Neuronal stem cell (in vitro differentiated cells): Measurements from ENCODE around the gene TBC1D22A.

ENCODE experiments used
- DNase-seq: peaks from one replicate; pipeline ENCODE4 v3.0.0-alpha.2; 2013; ENCODE audit warnings: low spot score
- H2AFZ ChIP-seq: one replicate; pipeline ENCODE4 v1.6.1; 2013; ENCODE audit warnings: mild to moderate bottlenecking, low read length, inconsistent platforms
- H2AK5ac ChIP-seq: 2 replicates; pipeline ENCODE4 v1.6.1; 2013; ENCODE audit warnings: low read depth, mild to moderate bottlenecking, inconsistent platforms, low read length, moderate library complexity, mixed read lengths
- H2BK120ac ChIP-seq: 2 replicates; pipeline ENCODE4 v1.6.1; 2013; ENCODE audit warnings: low read depth, mild to moderate bottlenecking, inconsistent platforms, low read length, moderate library complexity, mixed read lengths
- H2BK12ac ChIP-seq: one replicate; pipeline ENCODE4 v1.6.1; 2013; ENCODE audit warnings: low read length, inconsistent platforms
- H2BK15ac ChIP-seq: 2 replicates; pipeline ENCODE4 v1.6.1; 2013; ENCODE audit warnings: mild to moderate bottlenecking, low read length, inconsistent platforms, mixed read lengths
- H2BK5ac ChIP-seq: one replicate; pipeline ENCODE4 v1.6.1; 2013; ENCODE audit warnings: inconsistent platforms, mild to moderate bottlenecking, low read length, moderate library complexity
- H3K14ac ChIP-seq: one replicate; pipeline ENCODE4 v1.6.1; 2013; ENCODE audit warnings: low read length, inconsistent platforms
- H3K18ac ChIP-seq: 2 replicates; pipeline ENCODE4 v1.6.1; 2013; ENCODE audit warnings: low read length, inconsistent platforms
- H3K23ac ChIP-seq: 2 replicates; pipeline ENCODE4 v1.6.1; 2013; ENCODE audit warnings: low read depth, mild to moderate bottlenecking, mixed read lengths, low read length, inconsistent platforms; ENCODE audit not compliant: poor library complexity
- H3K27ac ChIP-seq: replicated peaks from 3 replicates; pipeline ENCODE4 v1.5.1; 2013; ENCODE audit warnings: low read length, inconsistent platforms
- H3K27me3 ChIP-seq, 3 experiments: 2 replicates each; pipeline ENCODE4 v1.6.1; 2013; ENCODE audit warnings: low read length in 3 of 3, mild to moderate bottlenecking in 2 of 3, inconsistent platforms in 1 of 3, low read depth in 1 of 3, mixed read lengths in 1 of 3, moderate library complexity in 1 of 3; ENCODE audit not compliant: control insufficient read depth in 3 of 3, insufficient read depth in 3 of 3
- H3K36me3 ChIP-seq, 2 donors: replicated peaks in 1 of 2; 2 replicates each; pipeline ENCODE4 v1.6.1; 2013; ENCODE audit warnings: low read length in 2 of 2; ENCODE audit not compliant: control insufficient read depth in 2 of 2, insufficient read depth in 2 of 2
- H3K4ac ChIP-seq: 2 replicates; pipeline ENCODE4 v1.6.1; 2013; ENCODE audit warnings: inconsistent platforms, mild to moderate bottlenecking, low read length, moderate library complexity
- H3K4me1 ChIP-seq, 2 donors: 1 replicate in 1 of 2; 2 replicates in 1 of 2; pipeline ENCODE4 v1.6.1; 2013; ENCODE audit warnings: low read length in 2 of 2, low read depth in 1 of 2; ENCODE audit not compliant: control insufficient read depth in 2 of 2, insufficient read depth in 1 of 2
- H3K4me2 ChIP-seq: one replicate; pipeline ENCODE4 v1.6.1; 2013; ENCODE audit warnings: mild to moderate bottlenecking, low read length, inconsistent platforms; ENCODE audit not compliant: insufficient read depth, poor library complexity, severe bottlenecking
- H3K4me3 ChIP-seq, 2 donors: 2 replicates each; pipeline ENCODE4 v1.5.1; 2013; ENCODE audit warnings: low read length in 2 of 2, mild to moderate bottlenecking in 2 of 2, inconsistent platforms in 1 of 2, moderate library complexity in 1 of 2
- H3K79me1 ChIP-seq: one replicate; pipeline ENCODE4 v1.6.1; 2013; ENCODE audit warnings: low read depth, mild to moderate bottlenecking, inconsistent platforms, low read length, moderate library complexity
- H3K9ac ChIP-seq: one replicate; pipeline ENCODE4 v1.6.1; 2013; ENCODE audit warnings: mild to moderate bottlenecking, low read depth, low read length, inconsistent platforms; ENCODE audit not compliant: poor library complexity
- H3K9me3 ChIP-seq, 2 donors: replicated peaks in 1 of 2; 2 replicates each; pipeline versions ENCODE3 to v1.6.1; 2013; ENCODE audit warnings: low read length in 2 of 2, mild to moderate bottlenecking in 2 of 2, inconsistent platforms in 1 of 2, low read depth in 1 of 2, mixed read lengths in 1 of 2, moderate library complexity in 1 of 2; ENCODE audit not compliant: control insufficient read depth in 2 of 2, insufficient read depth in 1 of 2
- H4K8ac ChIP-seq: one replicate; pipeline ENCODE4 v1.6.1; 2013; ENCODE audit warnings: low read depth, mild to moderate bottlenecking, inconsistent platforms, low read length, moderate library complexity
- H4K91ac ChIP-seq: one replicate; pipeline ENCODE4 v1.6.1; 2013; ENCODE audit warnings: low read length, low read depth, mild to moderate bottlenecking, inconsistent platforms; ENCODE audit not compliant: poor library complexity
- whole genome bisulfite sequencing, 2 donors: extraction: QIAGEN DNeasy Blood & Tissue Kit; methylation state at CpG; one replicate each; pipeline ENCODE4 v1.1.7; 2013; ENCODE audit warnings: missing lambda C conversion rate in 2 of 2, mixed read lengths in 1 of 2; ENCODE audit not compliant: insufficient read length in 2 of 2, insufficient replicate concordance in 1 of 2; ENCODE audit errors: extremely low coverage in 2 of 2; 5-methylcytosine and 5-hydroxymethylcytosine counted together

The TBC1D22A gene

DNA sequence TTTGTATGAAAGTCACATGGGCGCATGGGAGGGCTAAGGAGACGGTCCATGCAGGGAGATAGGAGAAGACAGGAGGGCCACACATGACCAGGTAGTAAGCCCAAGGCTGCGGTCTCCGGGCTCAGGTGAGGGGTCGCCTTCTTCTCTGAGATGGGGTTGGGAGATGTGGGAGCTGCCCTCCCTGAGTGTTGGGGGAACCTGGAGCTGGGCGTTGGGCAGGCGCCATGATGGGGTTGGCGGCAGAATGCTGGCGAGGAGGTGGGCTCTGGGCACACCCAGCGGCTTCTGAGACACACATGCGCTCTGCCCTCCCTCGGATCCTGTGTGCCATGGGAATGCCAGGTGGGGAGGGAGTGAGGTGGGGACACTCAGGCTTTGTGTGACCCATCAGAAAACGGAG lies 254.8 kb downstream of the TBC1D22A start:
- H2BK12ac ChIP-seq: no peak overlapping the region
- H4K91ac ChIP-seq: no peak overlapping the region
- H3K79me1 ChIP-seq: no peaks in the 10 kb centered on the region
- H3K9me3 ChIP-seq: peaks cover 10% of the 10 kb centered on the region in 2 donors
- no peak overlapping the region for H3K4me2 ChIP-seq
- H3K4me3 ChIP-seq: no peak overlapping the region
- H2AK5ac ChIP-seq: no peak overlapping the region
- no peak overlapping the region for H2BK120ac ChIP-seq
- H2AFZ ChIP-seq: no peak overlapping the region
- no peak overlapping the region for H3K4ac ChIP-seq
- H3K27me3 ChIP-seq: peaks cover 0 to 2% (median 0%) of the 10 kb centered on the region in 3 experiments
- no peaks in the 10 kb centered on the region for H3K4me1 ChIP-seq
- H3K36me3 ChIP-seq: peaks cover 0 to 1% of the 10 kb centered on the region in 2 donors
- H3K27ac ChIP-seq: no peak overlapping the region
- H2BK15ac ChIP-seq: no peak overlapping the region
- no peak overlapping the region for H4K8ac ChIP-seq
- DNase-seq: no peak
- peak overlapping the region; percentile 39 for H3K18ac ChIP-seq
- no CpG with 5 or more reads among the region's 13 CpGs for WGBS, 2 donors
- H3K9ac ChIP-seq: no peak overlapping the region
- peak overlapping the region; percentile 57 for H3K14ac ChIP-seq
- no peak overlapping the region for H2BK5ac ChIP-seq
- H3K23ac ChIP-seq: no peak overlapping the region

DNA sequence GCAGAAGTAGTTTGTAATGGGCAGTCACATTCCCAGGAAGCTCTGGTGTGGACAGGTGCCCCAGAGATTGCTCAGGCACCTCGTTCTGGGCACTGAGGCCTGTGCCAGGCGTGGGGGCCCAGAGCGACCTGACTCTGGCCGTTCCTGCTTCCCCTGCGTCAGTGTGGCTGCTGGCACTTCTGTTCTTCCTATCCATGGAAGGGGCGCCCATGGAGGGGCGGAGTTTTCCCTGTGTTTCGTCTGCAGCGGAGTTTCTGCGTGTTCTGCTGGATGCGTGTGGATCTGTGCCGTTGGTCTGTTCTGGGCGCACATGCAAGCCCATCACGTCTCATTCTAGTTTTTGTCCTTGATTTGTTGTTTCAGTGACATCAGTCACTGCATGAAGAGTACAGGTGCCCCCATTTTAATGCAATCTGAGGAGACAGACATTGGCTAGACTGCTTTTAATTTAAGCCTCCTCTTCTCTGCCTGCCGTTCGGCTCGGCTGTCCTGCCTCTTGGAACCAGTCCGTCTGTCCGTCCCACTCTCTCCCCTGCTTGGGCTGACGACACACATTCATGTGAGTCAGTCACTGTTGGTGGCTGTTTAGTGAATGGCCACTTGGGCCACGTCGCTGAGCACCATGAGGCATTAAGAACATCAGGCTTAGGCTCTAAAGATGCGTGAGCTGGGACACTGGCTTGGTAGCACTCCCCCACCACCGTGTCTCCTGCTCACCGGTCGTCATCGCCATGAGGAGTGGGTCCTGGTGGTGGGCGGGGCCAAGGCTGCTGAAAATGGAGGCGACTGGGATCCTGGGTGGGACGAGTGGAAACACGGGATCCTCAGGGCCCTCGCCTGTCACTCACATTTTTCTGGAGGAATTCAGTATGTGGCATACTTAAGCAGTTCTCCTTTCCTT lies 255.8 kb downstream of the TBC1D22A start:
- peaks cover 0 to 1% of the 10 kb centered on the region in 2 donors for H3K36me3 ChIP-seq
- no peak for DNase-seq
- H2AK5ac ChIP-seq: no peak overlapping the region
- no peak overlapping the region for H3K14ac ChIP-seq
- no peaks in the 10 kb centered on the region for H3K4me1 ChIP-seq
- no peak overlapping the region for H4K91ac ChIP-seq
- H3K18ac ChIP-seq: no peak overlapping the region
- no peaks in the 10 kb centered on the region for H3K79me1 ChIP-seq
- no peak overlapping the region for H3K23ac ChIP-seq
- H4K8ac ChIP-seq: no peak overlapping the region
- no peak overlapping the region for H2BK120ac ChIP-seq
- H3K9me3 ChIP-seq: peaks cover 10% of the 10 kb centered on the region in 2 donors
- H3K27me3 ChIP-seq: peaks cover 0 to 2% (median 0%) of the 10 kb centered on the region in 3 experiments
- H3K27ac ChIP-seq: no peak overlapping the region
- H2BK12ac ChIP-seq: no peak overlapping the region
- H3K4me3 ChIP-seq: no peak overlapping the region
- H2BK5ac ChIP-seq: no peak overlapping the region
- no peak overlapping the region for H3K4ac ChIP-seq
- no peak overlapping the region for H3K9ac ChIP-seq
- no peak overlapping the region for H2BK15ac ChIP-seq
- H3K4me2 ChIP-seq: no peak overlapping the region
- no CpG with 5 or more reads among the region's 32 CpGs for WGBS, 2 donors
- no peak overlapping the region for H2AFZ ChIP-seq

DNA sequence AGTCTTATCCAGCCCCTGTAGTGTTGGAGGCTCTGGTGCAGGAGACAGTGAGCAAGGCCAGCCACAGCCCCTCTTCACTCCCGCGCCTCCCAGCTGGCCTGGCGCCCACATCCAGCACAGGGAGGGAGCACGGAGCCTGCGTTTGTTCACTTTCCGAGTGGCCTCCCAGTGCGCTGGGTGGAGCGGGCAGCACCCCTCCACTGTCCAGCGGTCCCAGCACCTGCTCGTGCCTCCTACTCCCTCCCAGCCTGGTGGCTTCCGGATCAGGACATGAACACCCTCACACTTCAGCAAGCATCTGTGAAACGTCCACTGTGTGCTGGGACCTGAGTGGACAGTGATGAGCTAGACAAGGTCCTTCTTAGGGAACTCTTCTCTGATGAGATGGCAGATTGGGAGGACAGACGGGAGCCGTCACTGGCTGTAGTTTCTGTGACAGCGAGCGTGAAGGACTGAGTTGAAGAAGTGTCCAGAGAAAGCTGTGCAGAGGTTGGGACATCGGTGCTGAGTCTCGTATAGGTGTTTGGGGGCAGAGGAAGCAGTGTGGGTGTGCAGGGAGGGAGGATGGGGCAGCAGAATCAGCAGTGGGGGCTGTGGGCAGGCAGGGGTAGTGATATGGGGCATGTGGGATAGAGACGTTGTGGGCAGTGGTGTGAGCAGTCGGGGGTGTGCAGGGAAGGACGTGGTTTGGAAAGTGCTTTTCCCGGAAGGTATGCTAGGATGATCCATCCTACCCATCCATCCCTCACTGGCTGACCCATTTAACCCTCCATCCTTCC lies 256.8 kb downstream of the TBC1D22A start:
- Histone ChIP-seq H2BK120ac (no peak overlapping the region), H3K23ac (no peak overlapping the region), H3K4me2 (no peak overlapping the region), H3K4ac (no peak overlapping the region), H3K4me3 (no peak overlapping the region), H2BK15ac (no peak overlapping the region), H3K4me1 (no peaks in the 10 kb centered on the region), H3K14ac (no peak overlapping the region), H3K27me3 (peaks cover 0 to 2% (median 0%) of the 10 kb centered on the region in 3 experiments), H4K91ac (no peak overlapping the region), H3K9ac (no peak overlapping the region), H3K18ac (peak overlapping the region; percentile 18), H2AK5ac (no peak overlapping the region), H3K27ac (no peak overlapping the region), H2BK12ac (no peak overlapping the region), H2AFZ (no peak overlapping the region), H3K36me3 (peaks cover 0 to 1% of the 10 kb centered on the region in 2 donors), H3K9me3 (peaks cover 10% of the 10 kb centered on the region in 2 donors), H4K8ac (no peak overlapping the region), H3K79me1 (no peaks in the 10 kb centered on the region), H2BK5ac (no peak overlapping the region)
- DNase-seq: no peak
- WGBS, 2 donors: no CpG with 5 or more reads among the region's 22 CpGs

DNA sequence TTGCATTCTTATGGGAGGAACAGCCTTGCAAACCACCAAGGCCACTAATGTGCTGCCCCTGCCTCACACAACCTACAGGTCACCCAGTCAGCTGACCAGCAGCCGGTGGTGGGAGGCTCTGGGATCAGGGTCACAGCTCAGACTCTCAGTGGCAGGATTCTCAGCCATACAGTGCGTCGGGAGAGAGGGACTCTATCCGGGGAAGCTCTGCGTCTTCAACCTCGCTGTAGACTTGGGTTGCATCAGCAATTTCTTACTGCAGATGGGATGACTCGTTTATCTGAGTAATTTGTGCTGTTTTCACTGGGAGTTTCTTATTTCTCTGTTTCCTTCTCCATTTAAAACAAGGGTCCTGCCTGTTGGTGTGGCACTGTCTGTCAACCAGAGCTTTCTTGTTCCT lies 257.7 kb downstream of the TBC1D22A start:
- no peak overlapping the region for H3K4ac ChIP-seq
- no peak overlapping the region for H4K91ac ChIP-seq
- no peak overlapping the region for H3K14ac ChIP-seq
- no peak overlapping the region for H4K8ac ChIP-seq
- H3K27me3 ChIP-seq: peaks cover 0 to 2% (median 0%) of the 10 kb centered on the region in 3 experiments
- H3K4me2 ChIP-seq: no peak overlapping the region
- no peak overlapping the region for H2BK5ac ChIP-seq
- H2BK120ac ChIP-seq: no peak overlapping the region
- no peak for DNase-seq
- peaks cover 10% of the 10 kb centered on the region in 2 donors for H3K9me3 ChIP-seq
- no peaks in the 10 kb centered on the region for H3K4me1 ChIP-seq
- H3K9ac ChIP-seq: no peak overlapping the region
- H3K27ac ChIP-seq: no peak overlapping the region
- no peaks in the 10 kb centered on the region for H3K79me1 ChIP-seq
- H3K23ac ChIP-seq: no peak overlapping the region
- H3K18ac ChIP-seq: no peak overlapping the region
- H2AK5ac ChIP-seq: no peak overlapping the region
- H2AFZ ChIP-seq: no peak overlapping the region
- no CpG with 5 or more reads among the region's 7 CpGs for WGBS, 2 donors
- peaks cover 0 to 1% of the 10 kb centered on the region in 2 donors for H3K36me3 ChIP-seq
- H3K4me3 ChIP-seq: no peak overlapping the region
- H2BK12ac ChIP-seq: no peak overlapping the region
- H2BK15ac ChIP-seq: no peak overlapping the region
